Central memory CD8-positive, alpha-beta T cell (primary cell): ENCODE data around the gene CHN1.

Experiments
- ATAC-seq: fragments of 150-1000 bp; cut with Tn5 transposase; replicated peaks from 2 replicates; pipeline ENCODE4 v1.10.0; 2022; ENCODE audit warnings: mild to moderate bottlenecking, moderate FRiP score, moderate number of reproducible peaks; ENCODE audit not compliant: poor library complexity, severe bottlenecking; ENCODE audit errors: extremely low read depth
- DNase-seq, 2 donors: peaks; one replicate each; pipeline ENCODE4 v3.0.0; 2021; ENCODE audit warnings: low spot score in 2 of 2
- H3K27ac Mint-ChIP-seq: one replicate; pipeline ENCODE4 v1.8.0; 2022; ENCODE audit warnings: low read depth, mild to moderate bottlenecking, moderate library complexity, mixed read lengths
- H3K27me3 Mint-ChIP-seq: one replicate; pipeline ENCODE4 v1.8.0; 2022; ENCODE audit warnings: mixed read lengths
- H3K36me3 Mint-ChIP-seq: one replicate; pipeline ENCODE4 v1.8.0; 2022; ENCODE audit warnings: mild to moderate bottlenecking, moderate library complexity, mixed read lengths; ENCODE audit not compliant: insufficient read depth
- H3K4me1 Mint-ChIP-seq: one replicate; pipeline ENCODE4 v1.8.0; 2022; ENCODE audit warnings: mixed read lengths
- H3K4me3 Mint-ChIP-seq: one replicate; pipeline ENCODE4 v1.8.0; 2022; ENCODE audit warnings: mild to moderate bottlenecking, moderate library complexity, mixed read lengths
- H3K9me3 Mint-ChIP-seq: one replicate; pipeline ENCODE4 v1.8.0; 2022; ENCODE audit warnings: mixed read lengths

The CHN1 gene

GRCh38 chr2:174925046-174925784, 80.0 kb downstream of the CHN1 start:
- no peaks in the 10 kb centered on the region for H3K27me3 Mint-ChIP-seq
- H3K36me3 Mint-ChIP-seq: peaks cover 2% of the 10 kb centered on the region
- DNase-seq (no peak), ATAC-seq (no peak)
- H3K4me3 Mint-ChIP-seq: no peak overlapping the region
- H3K4me1 Mint-ChIP-seq: no peaks in the 10 kb centered on the region
- no peaks in the 10 kb centered on the region for H3K9me3 Mint-ChIP-seq
- H3K27ac Mint-ChIP-seq: no peak overlapping the region

GRCh38 chr2:174924061-174924693, 81.0 kb downstream of the CHN1 start:
- ATAC-seq: no peak
- Mint-ChIP-seq H3K36me3 (peaks cover 2% of the 10 kb centered on the region), H3K4me3 (no peak overlapping the region), H3K27me3 (no peaks in the 10 kb centered on the region), H3K27ac (no peak overlapping the region), H3K9me3 (no peaks in the 10 kb centered on the region), H3K4me1 (no peaks in the 10 kb centered on the region)
- no peak for DNase-seq

DNA sequence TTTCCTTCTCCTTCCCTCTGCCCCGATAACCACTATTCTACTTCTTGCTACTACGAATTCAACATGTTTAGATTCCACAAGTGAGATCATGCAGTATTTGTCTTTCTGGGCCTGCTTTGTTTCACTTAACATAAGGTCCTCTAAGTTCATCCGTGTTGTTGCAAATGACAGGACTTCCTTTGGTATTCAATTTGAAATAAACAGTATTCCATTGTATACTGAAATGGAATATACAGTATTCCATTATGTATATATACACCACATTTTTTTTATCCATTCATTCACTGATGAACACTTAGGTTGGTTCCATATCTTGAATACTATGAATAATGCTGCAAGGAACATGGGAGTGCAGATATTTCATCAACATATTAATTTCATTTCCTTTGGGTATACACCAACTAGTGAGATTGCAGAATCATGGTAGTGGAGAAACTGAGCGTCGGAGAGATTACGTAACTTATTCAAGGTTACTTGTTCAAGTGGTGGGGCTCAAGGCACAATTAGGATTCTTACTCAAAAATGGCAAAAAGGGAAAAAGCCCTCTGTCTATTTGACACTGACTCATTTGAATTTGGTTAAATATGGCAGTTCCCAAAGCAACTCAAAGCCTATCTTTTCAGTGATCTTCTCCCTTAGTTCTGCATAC, 85.1 kb downstream of the CHN1 start:
- no peak overlapping the region for H3K4me3 Mint-ChIP-seq
- no peaks in the 10 kb centered on the region for H3K27me3 Mint-ChIP-seq
- peaks cover 2% of the 10 kb centered on the region for H3K36me3 Mint-ChIP-seq
- no peak for DNase-seq
- no peaks in the 10 kb centered on the region for H3K4me1 Mint-ChIP-seq
- H3K9me3 Mint-ChIP-seq: no peaks in the 10 kb centered on the region
- no peak for ATAC-seq
- no peak overlapping the region for H3K27ac Mint-ChIP-seq

DNA sequence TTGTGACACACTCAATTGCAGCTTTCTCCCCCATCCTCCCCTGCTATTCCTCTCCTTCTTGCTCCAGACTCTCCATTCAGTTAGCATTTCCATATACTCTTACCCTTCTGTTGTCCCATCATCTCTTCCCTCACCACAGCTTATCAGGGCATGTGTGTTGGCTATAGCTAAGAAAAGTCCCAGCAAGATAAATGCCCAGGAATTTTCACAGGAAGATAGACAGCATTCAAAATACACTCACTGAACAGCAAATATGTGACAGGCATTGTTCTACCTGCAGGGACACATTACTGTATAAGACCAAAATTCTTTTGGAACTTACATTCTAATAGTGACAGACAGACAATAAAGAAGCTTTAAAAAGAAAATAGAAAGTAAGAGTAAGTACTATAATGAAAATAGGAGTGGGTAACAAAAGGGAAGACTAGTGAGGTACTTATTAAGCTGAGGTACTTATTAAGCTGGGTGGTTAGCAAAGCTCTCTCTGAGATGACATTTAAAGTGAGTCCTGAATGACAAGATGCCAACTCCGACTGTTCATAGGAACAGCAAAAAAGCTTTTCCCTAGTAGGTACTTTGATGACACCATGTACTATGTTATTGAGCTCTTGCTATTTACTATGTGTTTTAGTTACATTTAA, 86.2 kb downstream of the CHN1 start:
- H3K9me3 Mint-ChIP-seq: no peaks in the 10 kb centered on the region
- peaks cover 2% of the 10 kb centered on the region for H3K36me3 Mint-ChIP-seq
- no peak overlapping the region for H3K27ac Mint-ChIP-seq
- no peaks in the 10 kb centered on the region for H3K27me3 Mint-ChIP-seq
- ATAC-seq (no peak), DNase-seq (no peak)
- no peak overlapping the region for H3K4me3 Mint-ChIP-seq
- H3K4me1 Mint-ChIP-seq: no peaks in the 10 kb centered on the region

GRCh38 chr2:174916270-174916930, 88.8 kb downstream of the CHN1 start:
- Mint-ChIP-seq H3K4me1 (no peaks in the 10 kb centered on the region), H3K27ac (no peak overlapping the region), H3K36me3 (peaks cover 2% of the 10 kb centered on the region), H3K27me3 (no peaks in the 10 kb centered on the region), H3K4me3 (no peak overlapping the region), H3K9me3 (no peaks in the 10 kb centered on the region)
- DNase-seq: no peak
- ATAC-seq: no peak

GRCh38 chr2:174914853-174915760, 90.1 kb downstream of the CHN1 start:
- no peak overlapping the region for H3K4me3 Mint-ChIP-seq
- no peaks in the 10 kb centered on the region for H3K36me3 Mint-ChIP-seq
- DNase-seq (no peak), ATAC-seq (no peak)
- H3K27me3 Mint-ChIP-seq: no peaks in the 10 kb centered on the region
- no peaks in the 10 kb centered on the region for H3K4me1 Mint-ChIP-seq
- H3K27ac Mint-ChIP-seq: no peak overlapping the region
- no peaks in the 10 kb centered on the region for H3K9me3 Mint-ChIP-seq

DNA sequence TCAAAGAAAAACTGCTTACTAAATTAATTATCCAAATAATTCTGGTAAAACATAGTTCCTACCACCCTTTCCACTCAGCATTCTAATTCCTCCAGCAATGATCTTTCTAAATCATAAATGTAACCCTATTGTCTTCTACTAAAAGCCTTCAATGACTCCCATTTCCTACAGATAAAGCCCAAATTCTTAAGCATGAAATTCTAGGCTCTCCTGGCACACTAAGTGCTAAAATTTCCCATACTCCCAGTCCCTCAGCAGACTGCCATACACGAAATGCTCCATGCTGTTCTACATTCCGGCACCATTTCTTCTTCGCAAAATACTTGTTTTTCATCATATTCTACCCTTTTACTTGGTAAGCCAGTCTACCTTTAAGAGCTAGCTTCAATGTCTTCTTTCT, 96.9 kb downstream of the CHN1 start:
- no peak overlapping the region for H3K4me3 Mint-ChIP-seq
- no peaks in the 10 kb centered on the region for H3K27me3 Mint-ChIP-seq
- H3K9me3 Mint-ChIP-seq: no peaks in the 10 kb centered on the region
- DNase-seq: no peak
- no peaks in the 10 kb centered on the region for H3K36me3 Mint-ChIP-seq
- no peaks in the 10 kb centered on the region for H3K4me1 Mint-ChIP-seq
- ATAC-seq: no peak
- no peak overlapping the region for H3K27ac Mint-ChIP-seq

DNA sequence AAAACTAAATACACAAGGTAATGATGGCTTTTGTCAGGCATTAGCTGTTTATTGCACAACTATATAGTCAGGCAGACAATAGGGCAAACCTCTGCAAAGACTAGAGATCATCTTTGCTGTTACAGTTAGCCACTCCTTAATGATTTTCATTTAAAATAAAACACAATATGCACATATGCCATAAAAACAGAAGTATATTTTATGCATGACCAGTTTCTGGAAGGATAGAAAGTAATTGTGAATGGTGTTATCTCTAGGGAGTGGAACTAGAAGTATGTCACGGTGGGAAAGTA, 102.0 kb downstream of the CHN1 start:
- no peaks in the 10 kb centered on the region for H3K36me3 Mint-ChIP-seq
- no peaks in the 10 kb centered on the region for H3K4me1 Mint-ChIP-seq
- H3K9me3 Mint-ChIP-seq: no peaks in the 10 kb centered on the region
- DNase-seq (no peak), ATAC-seq (no peak)
- no peak overlapping the region for H3K4me3 Mint-ChIP-seq
- H3K27ac Mint-ChIP-seq: no peak overlapping the region
- H3K27me3 Mint-ChIP-seq: no peaks in the 10 kb centered on the region

GRCh38 chr2:174902506-174903263, 102.5 kb downstream of the CHN1 start:
- no peak overlapping the region for H3K4me3 Mint-ChIP-seq
- ATAC-seq: peak; percentile 49
- no peaks in the 10 kb centered on the region for H3K36me3 Mint-ChIP-seq
- no peaks in the 10 kb centered on the region for H3K9me3 Mint-ChIP-seq
- no peak overlapping the region for H3K27ac Mint-ChIP-seq
- DNase-seq: no peak
- no peaks in the 10 kb centered on the region for H3K27me3 Mint-ChIP-seq
- no peaks in the 10 kb centered on the region for H3K4me1 Mint-ChIP-seq

- no peaks in the 10 kb centered on the region for H3K4me1 Mint-ChIP-seq
- no peaks in the 10 kb centered on the region for H3K9me3 Mint-ChIP-seq
- no peaks in the 10 kb centered on the region for H3K27me3 Mint-ChIP-seq
- DNase-seq (no peak), ATAC-seq (no peak)
- H3K36me3 Mint-ChIP-seq: no peaks in the 10 kb centered on the region
- no peak overlapping the region for H3K4me3 Mint-ChIP-seq
- no peak overlapping the region for H3K27ac Mint-ChIP-seq
Measured at GRCh38 chr2:174901075-174901474, 104.1 kb downstream of the CHN1 start.

DNA sequence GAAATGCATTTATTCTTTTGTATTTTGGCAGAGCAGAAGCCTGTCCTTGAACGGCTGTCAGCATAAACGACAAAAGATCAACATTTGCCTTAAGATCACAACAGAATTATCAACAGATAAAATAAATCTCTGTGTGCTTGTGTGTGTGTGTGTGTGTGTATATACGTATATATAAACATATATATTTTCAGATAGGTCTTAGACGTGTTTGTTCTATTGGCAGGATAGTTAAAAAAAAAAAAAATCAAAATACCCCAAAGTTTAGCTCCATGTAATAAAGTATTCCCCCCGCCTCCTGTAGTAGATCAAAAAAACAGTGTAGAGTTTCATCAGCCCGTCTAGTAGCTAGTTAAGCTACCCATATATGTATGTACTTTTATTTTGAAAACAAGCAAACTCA, 107.9 kb downstream of the CHN1 start:
- Mint-ChIP-seq H3K9me3 (no peaks in the 10 kb centered on the region), H3K27ac (no peak overlapping the region), H3K36me3 (no peaks in the 10 kb centered on the region), H3K4me1 (no peaks in the 10 kb centered on the region), H3K4me3 (no peak overlapping the region), H3K27me3 (no peaks in the 10 kb centered on the region)
- ATAC-seq (no peak), DNase-seq (no peak)
